HG02623 (cell line): ENCODE results near the gene HYOU1.
"Not testable (repeated sequence)": the region's sequence is repeated elsewhere in the genome, so short reads cannot be mapped to it uniquely, and the experiment has no call there.

Source experiments
- ATAC-seq: cut with Tn5 transposase; IDR thresholded peaks from one replicate; pipeline ENCODE4 v1.9.1; 2021; ENCODE audit warnings: moderate library complexity; ENCODE audit not compliant: unreplicated experiment

The HYOU1 gene

GRCh38 chr11:119057000-119057769, at the start of gene HYOU1:
HYOU1 (minus strand) TSS chr11:119057205; CDS start chr11:119056160, 1,045 bp downstream.
- peak; percentile 87 for ATAC-seq

GRCh38 chr11:119103793-119104192, 46.8 kb upstream of the HYOU1 start:
- ATAC-seq: no peak

GRCh38 chr11:119103161-119103664, 46.2 kb upstream of the HYOU1 start:
- ATAC-seq: not testable (repeated sequence)

DNA sequence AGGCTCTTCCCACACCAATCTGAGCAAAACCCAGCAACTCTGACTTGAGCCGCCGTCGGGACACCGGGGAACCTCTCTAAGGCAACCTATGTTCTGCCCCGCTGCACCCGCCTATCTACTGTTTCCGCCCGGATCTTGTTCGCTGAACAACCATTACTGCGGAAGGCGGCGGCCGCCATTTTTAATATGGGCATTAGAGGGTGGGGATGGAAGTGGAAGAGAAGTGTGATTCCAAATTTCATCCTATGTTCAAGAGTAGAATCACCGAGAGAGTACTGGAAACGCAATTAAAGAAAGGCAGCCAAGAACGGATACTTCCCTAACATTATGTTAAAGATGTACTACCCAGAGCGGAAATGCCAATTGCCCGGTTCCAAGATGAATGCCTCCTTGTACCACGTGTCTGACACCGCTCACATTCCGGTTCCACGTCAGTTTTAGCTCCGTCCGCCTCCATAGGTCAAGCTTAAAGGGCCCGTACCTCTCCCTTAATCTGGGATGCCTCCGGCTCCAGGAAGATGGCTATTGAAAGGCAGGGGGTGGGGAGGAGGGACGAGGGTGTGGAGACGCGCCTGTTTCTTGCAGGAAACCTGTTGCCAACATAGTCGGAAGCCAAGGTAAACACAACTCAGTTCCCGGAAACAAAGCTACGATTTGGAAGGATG, 44.9 kb upstream of the HYOU1 start, which contains the start of gene DPAGT1:
DPAGT1 (minus strand) TSS at position 95 of the 665 bp plus-strand sequence. CDS start 198 bp downstream, outside the sequence.
- ATAC-seq: peak; percentile 79

GRCh38 chr11:119100994-119101758, 44.2 kb upstream of the HYOU1 start:
- ATAC-seq: peak; percentile 11

- no peak for ATAC-seq
Observed at GRCh38 chr11:119100246-119100970, 43.4 kb upstream of the HYOU1 start.

GRCh38 chr11:119099711-119100110, 42.7 kb upstream of the HYOU1 start:
- no peak for ATAC-seq

DNA sequence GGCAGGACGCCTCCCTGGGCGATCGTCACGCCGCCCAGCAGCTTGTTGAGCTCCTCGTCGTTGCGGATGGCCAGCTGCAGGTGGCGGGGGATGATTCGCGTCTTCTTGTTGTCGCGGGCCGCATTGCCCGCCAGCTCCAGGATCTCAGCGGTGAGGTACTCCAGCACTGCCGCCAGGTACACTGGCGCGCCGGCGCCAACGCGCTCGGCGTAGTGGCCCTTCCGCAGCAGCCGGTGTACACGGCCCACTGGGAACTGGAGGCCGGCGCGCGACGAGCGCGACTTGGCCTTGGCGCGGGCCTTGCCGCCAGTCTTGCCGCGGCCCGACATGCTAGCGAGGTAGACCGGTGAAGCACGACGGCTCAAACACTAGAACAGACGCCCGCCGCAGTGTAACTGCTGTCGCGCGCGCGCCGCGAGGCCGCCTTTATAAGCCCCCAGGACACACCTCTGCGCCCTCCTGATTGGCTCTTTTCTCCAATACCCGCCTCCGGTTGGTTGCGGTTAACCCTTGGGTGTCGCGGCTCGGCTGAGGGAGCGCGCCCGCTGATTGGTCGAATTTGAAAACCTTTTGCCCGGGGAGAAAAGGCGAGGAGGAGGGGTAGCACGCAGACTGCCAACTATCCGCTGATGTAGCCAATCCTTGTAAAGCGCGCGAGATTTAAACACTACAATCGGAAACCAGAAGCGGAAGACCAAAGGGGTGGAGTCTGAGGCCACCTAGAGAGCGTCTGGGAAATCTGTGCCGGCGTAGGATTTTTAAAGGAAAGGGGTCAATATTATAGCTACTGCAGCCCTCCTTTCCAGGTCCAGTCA, 38.3 kb upstream of the HYOU1 start:
- peak; percentile 77 for ATAC-seq

GRCh38 chr11:119094816-119095065, 37.7 kb upstream of the HYOU1 start:
- peak; percentile 36 for ATAC-seq

- peak; percentile 1 for ATAC-seq
Observed at GRCh38 chr11:119093942-119094815, 37.2 kb upstream of the HYOU1 start.

DNA sequence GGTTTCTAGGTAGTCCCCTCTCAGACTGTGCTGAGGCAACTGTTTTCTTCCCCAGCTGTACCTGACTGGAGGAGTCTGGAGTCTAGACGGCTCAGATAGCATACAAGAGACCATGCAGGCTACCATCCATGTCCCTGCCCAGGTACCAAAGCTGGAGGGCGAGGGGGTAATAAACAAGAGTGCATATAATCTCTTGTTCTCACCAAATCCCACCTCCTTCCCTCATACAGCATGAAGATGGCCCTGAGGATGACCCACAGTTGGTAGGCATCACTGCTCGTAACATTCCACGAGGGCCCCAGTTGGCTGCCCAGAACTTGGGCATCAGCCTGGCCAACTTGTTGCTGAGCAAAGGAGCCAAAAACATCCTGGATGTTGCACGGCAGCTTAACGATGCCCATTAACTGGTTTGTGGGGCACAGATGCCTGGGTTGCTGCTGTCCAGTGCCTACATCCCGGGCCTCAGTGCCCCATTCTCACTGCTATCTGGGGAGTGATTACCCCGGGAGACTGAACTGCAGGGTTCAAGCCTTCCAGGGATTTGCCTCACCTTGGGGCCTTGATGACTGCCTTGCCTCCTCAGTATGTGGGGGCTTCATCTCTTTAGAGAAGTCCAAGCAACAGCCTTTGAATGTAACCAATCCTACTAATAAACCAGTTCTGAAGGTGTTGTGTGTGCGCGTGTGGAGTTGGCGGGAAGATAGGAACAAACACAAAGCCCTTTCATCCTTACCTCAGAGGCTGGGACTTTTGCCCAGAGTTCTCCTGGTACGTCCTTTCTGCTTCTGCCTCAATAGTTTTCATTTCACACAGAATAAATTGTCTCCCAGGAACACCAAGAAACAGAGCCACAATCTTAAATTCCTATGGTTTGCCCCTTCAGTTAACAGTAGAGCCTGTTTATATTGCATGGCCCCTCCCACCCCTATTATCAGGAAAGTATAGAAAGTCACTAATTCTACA, 36.2 kb upstream of the HYOU1 start:
- ATAC-seq: no peak

DNA sequence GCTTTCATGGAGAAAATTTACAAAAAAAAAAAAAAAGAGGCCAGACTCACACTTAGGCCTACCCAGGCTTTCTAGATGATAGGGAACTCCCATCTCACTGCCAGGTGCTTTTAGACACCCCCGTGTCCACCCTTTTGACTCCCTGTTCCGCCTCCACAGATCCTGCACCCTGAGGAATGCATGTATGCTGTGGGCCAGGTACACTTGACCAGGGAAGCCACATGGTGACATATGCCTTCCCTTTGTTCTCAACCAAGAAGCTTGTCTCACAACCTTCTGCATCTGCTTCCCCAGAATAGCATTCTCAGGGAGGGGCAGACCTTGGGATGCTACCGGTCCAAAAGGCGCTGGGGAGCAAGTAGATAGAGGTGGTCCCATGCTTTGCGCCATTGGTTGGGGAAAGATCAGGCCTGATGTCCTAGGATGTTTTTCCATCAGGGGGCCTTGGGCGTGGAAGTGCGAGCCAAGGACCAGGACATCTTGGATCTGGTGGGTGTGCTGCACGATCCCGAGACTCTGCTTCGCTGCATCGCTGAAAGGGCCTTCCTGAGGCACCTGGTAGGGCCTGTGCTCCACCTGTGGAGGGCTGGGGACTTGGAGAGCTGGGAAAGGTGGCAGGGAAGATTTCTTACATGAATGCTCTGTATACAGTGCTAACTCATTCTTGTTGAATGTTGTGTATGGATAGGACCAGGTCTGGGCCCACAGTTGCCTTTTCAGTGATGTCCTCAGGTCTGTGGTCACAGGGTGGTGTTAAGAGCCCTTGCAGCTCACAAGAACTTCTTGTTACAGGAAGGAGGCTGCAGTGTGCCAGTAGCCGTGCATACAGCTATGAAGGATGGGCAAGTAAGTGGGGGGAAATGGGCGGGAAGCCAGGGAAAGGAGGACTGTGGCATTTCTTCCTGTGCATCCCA, 35.2 kb upstream of the HYOU1 start:
- ATAC-seq: no peak

- no peak for ATAC-seq
Observed at GRCh38 chr11:119091178-119091577, 34.2 kb upstream of the HYOU1 start.

- no peak for ATAC-seq
Observed at GRCh38 chr11:119089319-119089718, 32.3 kb upstream of the HYOU1 start.

GRCh38 chr11:119088406-119088805, 31.4 kb upstream of the HYOU1 start:
- no peak for ATAC-seq

GRCh38 chr11:119087747-119088241, 30.8 kb upstream of the HYOU1 start:
- ATAC-seq: no peak

GRCh38 chr11:119087123-119087522, 30.1 kb upstream of the HYOU1 start:
- ATAC-seq: no peak
